ENCODE measurements around the gene SMIM12.

SMIM12 gene

GRCh38 chr1:34842952-34843371 lies 16.6 kb downstream of the SMIM12 start:
- peak overlapping the region; percentile 84 for H3K27ac ChIP-seq (ENCODE audit: low read depth, low read length, severe bottlenecking)

DNA sequence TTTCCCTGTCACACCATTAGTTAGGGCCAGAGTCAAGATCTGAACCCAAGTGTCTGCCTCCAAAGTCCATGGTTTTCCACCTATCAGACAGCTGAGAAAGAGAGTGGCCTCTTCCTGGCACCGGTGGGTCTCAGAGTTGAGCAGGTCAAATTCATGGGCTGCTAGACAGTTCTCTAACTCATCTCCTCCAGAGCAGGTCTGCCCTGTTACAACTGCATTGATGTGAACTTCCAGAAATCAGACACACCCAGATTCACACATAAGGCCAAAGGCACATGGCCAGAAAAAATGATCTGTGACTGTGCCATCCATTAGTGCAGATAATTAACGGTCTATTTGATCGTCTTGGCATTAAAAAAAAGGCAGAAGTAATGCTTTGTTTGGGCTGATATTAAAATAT lies 17.5 kb downstream of the SMIM12 start:
- Histone ChIP-seq H3K36me3 (ENCODE audit: control insufficient read depth, insufficient read depth, low read length) (no peaks in the 10 kb centered on the region), H3K4me1 (ENCODE audit: control insufficient read depth, insufficient read depth, low read length, poor library complexity, severe bottlenecking) (peaks cover 13% of the 10 kb centered on the region), H3K9me3 (ENCODE audit: control insufficient read depth, low read length) (no peaks in the 10 kb centered on the region), H3K4me3 (ENCODE audit: extremely low read depth, insufficient read depth, low read length, poor library complexity, severe bottlenecking) (no peak overlapping the region), H3K27ac (ENCODE audit: low read depth, low read length, severe bottlenecking) (no peak overlapping the region)
- 80 to 88% methylated on average over 1 of the region's 3 CpGs for WGBS, 2 experiments (ENCODE audit: insufficient coverage in 2 of 2)

More at GRCh38 chr1:34842952-34843371, 16.6 kb downstream of the SMIM12 start:
- Histone ChIP-seq H3K4me1 (ENCODE audit: control insufficient read depth, insufficient read depth, low read length, poor library complexity, severe bottlenecking) (peaks cover 13% of the 10 kb centered on the region), H3K9me3 (ENCODE audit: control insufficient read depth, low read length) (no peaks in the 10 kb centered on the region), H3K36me3 (ENCODE audit: control insufficient read depth, insufficient read depth, low read length) (peaks cover 3% of the 10 kb centered on the region), H3K4me3 (ENCODE audit: extremely low read depth, insufficient read depth, low read length, poor library complexity, severe bottlenecking) (no peak overlapping the region)
- 51 to 71% methylated on average over 4 of the region's 4 CpGs for WGBS, 2 experiments (ENCODE audit: insufficient coverage in 2 of 2)

DNA sequence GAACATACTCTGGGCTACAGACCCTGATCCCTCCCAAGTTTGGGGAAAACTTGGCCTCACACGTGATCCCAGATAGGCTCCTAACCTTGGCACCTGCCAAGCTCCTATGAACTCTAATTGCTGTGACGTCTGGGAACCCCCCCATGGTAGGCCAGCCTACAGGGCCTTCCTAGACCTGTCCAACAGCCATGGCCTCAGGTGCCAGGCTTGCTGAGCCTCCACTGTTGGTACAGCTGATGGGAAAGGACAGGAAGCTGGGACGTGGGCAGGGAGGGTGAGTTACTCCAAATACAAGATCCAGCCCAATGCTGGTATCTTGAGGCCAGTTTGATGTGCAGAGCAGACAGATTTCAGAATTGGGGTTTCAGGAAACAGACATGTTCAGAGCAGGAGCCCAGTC lies 19.1 kb downstream of the SMIM12 start:
- no peak overlapping the region for H3K27ac ChIP-seq (ENCODE audit: low read depth, low read length, severe bottlenecking)
- no peaks in the 10 kb centered on the region for H3K36me3 ChIP-seq (ENCODE audit: control insufficient read depth, insufficient read depth, low read length)
- no peaks in the 10 kb centered on the region for H3K9me3 ChIP-seq (ENCODE audit: control insufficient read depth, low read length)
- WGBS, 2 experiments (ENCODE audit: insufficient coverage in 2 of 2) = 89 to 93% methylated on average over 3 of the region's 3 CpGs
- H3K4me3 ChIP-seq (ENCODE audit: extremely low read depth, insufficient read depth, low read length, poor library complexity, severe bottlenecking) = no peak overlapping the region
- peaks cover 18% of the 10 kb centered on the region for H3K4me1 ChIP-seq (ENCODE audit: control insufficient read depth, insufficient read depth, low read length, poor library complexity, severe bottlenecking)

DNA sequence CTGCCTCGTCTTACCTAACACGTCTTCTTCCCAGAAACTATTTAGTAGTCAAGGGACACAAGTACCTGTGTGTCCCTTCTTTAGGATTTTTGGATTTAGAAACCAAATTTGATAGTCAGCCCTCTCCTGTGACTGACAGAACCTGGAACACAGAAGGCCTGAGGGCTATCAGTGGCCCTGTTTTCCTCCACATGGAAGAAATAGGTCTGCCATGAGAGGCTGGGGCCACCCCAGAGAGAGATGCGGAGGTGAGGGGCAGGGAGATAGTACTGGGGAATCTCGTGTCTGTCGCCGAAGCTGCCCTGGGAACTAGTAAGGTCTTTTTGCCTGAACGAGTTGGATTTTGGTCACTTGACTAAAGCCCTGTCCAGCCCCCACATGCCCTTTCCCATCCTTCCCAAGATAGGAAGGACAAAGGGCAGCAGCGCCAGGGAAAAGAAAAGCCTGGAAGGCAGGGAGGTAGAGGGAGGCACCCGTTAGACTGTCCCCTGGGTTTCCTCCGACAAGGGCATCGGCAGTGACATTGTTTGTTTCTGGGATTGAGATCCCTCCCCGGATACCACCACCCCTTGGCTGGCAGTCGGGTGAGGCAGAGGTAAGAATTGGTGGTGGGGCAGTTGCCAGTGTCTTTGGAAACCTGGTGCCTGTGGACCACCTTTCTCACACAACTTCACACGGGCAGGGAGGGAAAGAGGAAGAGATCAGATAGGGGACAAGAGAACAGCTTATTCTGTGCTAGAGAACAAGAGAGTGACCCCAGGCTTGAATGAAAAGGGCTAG lies 19.8 kb downstream of the SMIM12 start:
- Histone ChIP-seq H3K27ac (ENCODE audit: low read depth, low read length, severe bottlenecking) (no peak overlapping the region), H3K4me3 (ENCODE audit: extremely low read depth, insufficient read depth, low read length, poor library complexity, severe bottlenecking) (no peak overlapping the region), H3K36me3 (ENCODE audit: control insufficient read depth, insufficient read depth, low read length) (no peaks in the 10 kb centered on the region), H3K9me3 (ENCODE audit: control insufficient read depth, low read length) (no peaks in the 10 kb centered on the region), H3K4me1 (ENCODE audit: control insufficient read depth, insufficient read depth, low read length, poor library complexity, severe bottlenecking) (peaks cover 19% of the 10 kb centered on the region)
- WGBS, 2 experiments (ENCODE audit: insufficient coverage in 2 of 2) = 94 to 97% methylated on average over 5 to 8 of the region's 14 CpGs

DNA sequence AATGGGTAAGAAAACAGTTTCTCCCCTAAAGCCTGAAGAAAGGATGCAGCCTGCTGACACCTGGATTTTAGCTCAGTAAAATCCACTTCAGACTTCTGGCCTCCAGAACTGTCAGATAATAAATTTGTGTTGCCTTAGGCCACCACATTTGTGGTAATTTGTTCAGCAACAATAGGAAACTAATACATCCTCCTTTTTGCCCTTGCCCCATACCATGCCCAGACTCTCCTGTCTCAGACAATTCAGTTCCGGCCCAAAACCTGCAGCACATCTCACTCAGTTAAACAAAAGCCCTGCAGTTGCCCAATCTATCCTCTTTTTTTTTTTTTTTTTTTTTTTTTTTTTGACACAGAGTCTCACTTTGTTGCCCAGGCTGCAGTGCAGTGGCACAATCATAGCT lies 25.8 kb downstream of the SMIM12 start:
- no CpG with 5 or more reads among the region's 1 CpG for WGBS, 2 experiments (ENCODE audit: insufficient coverage in 2 of 2)
- Histone ChIP-seq H3K9me3 (ENCODE audit: control insufficient read depth, low read length) (no peaks in the 10 kb centered on the region), H3K4me3 (ENCODE audit: extremely low read depth, insufficient read depth, low read length, poor library complexity, severe bottlenecking) (no peak overlapping the region), H3K36me3 (ENCODE audit: control insufficient read depth, insufficient read depth, low read length) (no peaks in the 10 kb centered on the region), H3K4me1 (ENCODE audit: control insufficient read depth, insufficient read depth, low read length, poor library complexity, severe bottlenecking) (peaks cover 8% of the 10 kb centered on the region), H3K27ac (ENCODE audit: low read depth, low read length, severe bottlenecking) (no peak overlapping the region)

DNA sequence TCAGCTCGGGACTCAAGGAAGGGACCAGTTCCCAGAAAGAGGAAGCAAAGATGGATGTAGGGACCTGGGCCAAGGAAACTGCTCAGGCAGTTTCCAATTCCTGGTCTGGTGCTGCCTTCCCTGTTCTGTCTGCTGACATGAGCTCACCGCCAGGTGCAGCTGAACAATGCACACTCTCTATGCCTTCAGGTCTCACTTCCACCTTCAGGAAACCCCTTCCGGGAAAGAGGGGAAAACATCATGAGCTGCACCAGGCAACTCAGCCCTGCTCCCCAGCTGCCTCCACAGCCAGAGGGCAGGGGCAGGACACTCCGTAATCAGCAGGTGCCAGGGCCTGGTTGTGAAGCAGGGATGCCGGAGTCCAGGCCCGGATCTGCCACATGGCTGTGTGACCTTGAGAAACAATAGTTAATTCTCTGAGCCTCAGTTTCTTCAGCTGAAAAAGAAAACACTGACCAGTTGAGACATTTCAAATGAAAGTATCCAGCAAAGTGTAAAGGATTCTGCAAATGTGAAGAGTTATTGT lies 27.8 kb downstream of the SMIM12 start:
- Histone ChIP-seq H3K4me3 (ENCODE audit: extremely low read depth, insufficient read depth, low read length, poor library complexity, severe bottlenecking) (no peak overlapping the region), H3K4me1 (ENCODE audit: control insufficient read depth, insufficient read depth, low read length, poor library complexity, severe bottlenecking) (peaks cover 8% of the 10 kb centered on the region), H3K27ac (ENCODE audit: low read depth, low read length, severe bottlenecking) (no peak overlapping the region), H3K36me3 (ENCODE audit: control insufficient read depth, insufficient read depth, low read length) (no peaks in the 10 kb centered on the region), H3K9me3 (ENCODE audit: control insufficient read depth, low read length) (no peaks in the 10 kb centered on the region)
- WGBS, 2 experiments (ENCODE audit: insufficient coverage in 2 of 2) = 90 to 98% methylated on average over 5 to 6 of the region's 6 CpGs

GRCh38 chr1:34829250-34829649 lies 30.3 kb downstream of the SMIM12 start:
- H3K27ac ChIP-seq (ENCODE audit: low read depth, low read length, severe bottlenecking) = no peak overlapping the region

GRCh38 chr1:34828611-34829010 lies 30.9 kb downstream of the SMIM12 start:
- Histone ChIP-seq H3K4me3 (ENCODE audit: extremely low read depth, insufficient read depth, low read length, poor library complexity, severe bottlenecking) (no peak overlapping the region), H3K27ac (ENCODE audit: low read depth, low read length, severe bottlenecking) (no peak overlapping the region), H3K9me3 (ENCODE audit: control insufficient read depth, low read length) (no peaks in the 10 kb centered on the region), H3K36me3 (ENCODE audit: control insufficient read depth, insufficient read depth, low read length) (no peaks in the 10 kb centered on the region), H3K4me1 (ENCODE audit: control insufficient read depth, insufficient read depth, low read length, poor library complexity, severe bottlenecking) (no peaks in the 10 kb centered on the region)
- WGBS, 2 experiments (ENCODE audit: insufficient coverage in 2 of 2) = 81 to 100% methylated on average over 1 to 2 of the region's 2 CpGs

More at GRCh38 chr1:34829250-34829649, 30.3 kb downstream of the SMIM12 start:
- WGBS, 2 experiments (ENCODE audit: insufficient coverage in 2 of 2) = 40% methylated on average over 1 of the region's 3 CpGs; no CpG with 5 or more reads in 1 of the 2 experiments
- Histone ChIP-seq H3K36me3 (ENCODE audit: control insufficient read depth, insufficient read depth, low read length) (no peaks in the 10 kb centered on the region), H3K4me1 (ENCODE audit: control insufficient read depth, insufficient read depth, low read length, poor library complexity, severe bottlenecking) (no peaks in the 10 kb centered on the region), H3K9me3 (ENCODE audit: control insufficient read depth, low read length) (no peaks in the 10 kb centered on the region), H3K4me3 (ENCODE audit: extremely low read depth, insufficient read depth, low read length, poor library complexity, severe bottlenecking) (no peak overlapping the region)

DNA sequence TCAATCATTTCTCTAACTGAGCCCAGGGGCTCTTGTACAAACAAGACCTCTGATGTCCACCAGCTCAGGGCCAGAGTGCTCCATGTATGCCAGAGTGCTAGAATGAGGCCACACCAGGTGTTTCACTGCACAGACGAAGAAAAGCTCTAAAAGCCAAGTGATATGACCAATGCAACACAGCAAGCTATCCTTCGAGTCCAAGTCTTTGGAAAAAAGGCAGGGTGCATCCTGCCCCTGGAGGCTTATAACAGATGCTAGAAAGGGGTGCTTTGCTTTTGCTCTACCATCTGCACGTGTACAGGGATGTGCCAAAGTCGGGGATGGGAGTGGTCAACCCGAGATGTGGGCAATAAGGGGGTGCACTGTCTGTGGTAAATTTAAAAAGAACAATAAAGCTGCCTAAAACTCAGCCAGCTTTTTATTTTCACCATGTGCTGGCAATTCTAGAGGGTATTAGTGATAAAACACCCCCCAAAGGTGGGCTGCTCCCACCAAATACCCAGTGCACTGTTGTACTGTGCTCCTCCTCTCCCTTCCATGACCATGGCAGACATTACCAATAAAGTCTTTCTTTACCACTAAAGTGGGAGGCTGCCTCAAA lies 32.1 kb downstream of the SMIM12 start:
- Histone ChIP-seq H3K4me3 (ENCODE audit: extremely low read depth, insufficient read depth, low read length, poor library complexity, severe bottlenecking) (no peak overlapping the region), H3K36me3 (ENCODE audit: control insufficient read depth, insufficient read depth, low read length) (no peaks in the 10 kb centered on the region)
- 66 to 92% methylated on average over 3 to 4 of the region's 5 CpGs for WGBS, 2 experiments (ENCODE audit: insufficient coverage in 2 of 2)

GRCh38 chr1:34825455-34826091 lies 34.0 kb downstream of the SMIM12 start:
- 73 to 92% methylated on average over 4 to 7 of the region's 11 CpGs for WGBS, 2 experiments (ENCODE audit: insufficient coverage in 2 of 2)

More for the DNA sequence above, 32.1 kb downstream of the SMIM12 start:
- no peak overlapping the region for H3K27ac ChIP-seq (ENCODE audit: low read depth, low read length, severe bottlenecking)
- H3K9me3 ChIP-seq (ENCODE audit: control insufficient read depth, low read length) = no peaks in the 10 kb centered on the region
- no peaks in the 10 kb centered on the region for H3K4me1 ChIP-seq (ENCODE audit: control insufficient read depth, insufficient read depth, low read length, poor library complexity, severe bottlenecking)

More at GRCh38 chr1:34825455-34826091, 34.0 kb downstream of the SMIM12 start:
- H3K27ac ChIP-seq (ENCODE audit: low read depth, low read length, severe bottlenecking) = no peak overlapping the region
- H3K4me1 ChIP-seq (ENCODE audit: control insufficient read depth, insufficient read depth, low read length, poor library complexity, severe bottlenecking) = no peaks in the 10 kb centered on the region
- H3K9me3 ChIP-seq (ENCODE audit: control insufficient read depth, low read length) = no peaks in the 10 kb centered on the region
- H3K4me3 ChIP-seq (ENCODE audit: extremely low read depth, insufficient read depth, low read length, poor library complexity, severe bottlenecking) = no peak overlapping the region
- H3K36me3 ChIP-seq (ENCODE audit: control insufficient read depth, insufficient read depth, low read length) = no peaks in the 10 kb centered on the region

Data from mesodermal cell (in vitro differentiated cells).